Kidney epithelial cell (primary cell): ENCODE data around the gene BHLHA9. TPM values are rescaled to one million over a fixed set of nuclear protein-coding genes. Genes with fewer than 3 reads are reported as not detected.

ENCODE experiments used
- DNase-seq: peaks from one replicate; pipeline ENCODE4 v3.0.0-alpha.2; 2010; ENCODE audit warnings: low read depth
- H3K27me3 ChIP-seq: 2 replicates; pipeline ENCODE4 v1.6.0; 2011; ENCODE audit warnings: low read length; ENCODE audit not compliant: control insufficient read depth, insufficient read depth
- H3K36me3 ChIP-seq: 2 replicates; pipeline ENCODE4 v1.5.1; 2011; ENCODE audit warnings: low read length; ENCODE audit not compliant: control insufficient read depth, insufficient read depth
- H3K4me3 ChIP-seq: 2 replicates; pipeline ENCODE4 v1.5.1; 2011; ENCODE audit warnings: low read depth, mild to moderate bottlenecking, control low read depth, low read length
- total RNA-seq: library from RNA; depleted of rRNA; stranded (reverse); fragments of >200 nt; gene quantifications from 2 replicates; pipeline ENCODE4 v1.2.3, GENCODE V29; 2015
- TF ChIP-seq, protein P1 (sequence below): IDR thresholded peaks from 2 replicates; pipeline ENCODE4 v1.5.1; 2011; ENCODE audit warnings: mild to moderate bottlenecking, moderate library complexity, low read length, control low read depth, inconsistent platforms; ENCODE audit not compliant: insufficient read depth, poor library complexity, severe bottlenecking

BHLHA9 gene
- total RNA-seq, 1 donor from 2014 or later, result not detected

DNA sequence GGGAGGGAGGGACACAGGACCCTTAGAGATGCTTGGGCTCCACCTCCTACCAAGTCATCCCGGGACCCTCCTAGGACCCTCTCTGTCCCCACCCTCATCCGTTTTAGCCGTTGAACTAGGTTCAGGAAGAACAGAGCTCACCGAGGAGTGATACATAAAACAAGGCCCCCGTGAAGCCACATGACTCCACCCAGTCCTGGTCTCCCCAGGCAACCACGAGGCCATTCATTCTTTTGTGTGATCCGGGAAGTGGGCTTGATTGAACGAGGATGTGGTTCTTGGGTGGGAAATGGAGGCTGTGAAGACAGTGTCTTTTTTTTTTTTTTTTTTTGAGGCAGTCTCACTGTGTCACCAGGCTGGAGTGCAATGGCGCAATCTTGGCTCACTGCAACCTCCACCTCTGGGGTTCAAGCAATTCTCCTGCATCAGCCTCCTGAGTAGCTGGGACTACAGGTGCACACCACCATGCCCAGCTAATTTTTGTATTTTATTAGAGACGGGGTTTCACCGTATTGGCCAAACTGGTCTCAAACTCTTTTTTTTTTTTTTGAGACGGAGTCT lies 24.0 kb downstream of the BHLHA9 start:
- no peak for DNase-seq
- no peak overlapping the region for H3K4me3 ChIP-seq
- TF ChIP-seq, protein P1, sequence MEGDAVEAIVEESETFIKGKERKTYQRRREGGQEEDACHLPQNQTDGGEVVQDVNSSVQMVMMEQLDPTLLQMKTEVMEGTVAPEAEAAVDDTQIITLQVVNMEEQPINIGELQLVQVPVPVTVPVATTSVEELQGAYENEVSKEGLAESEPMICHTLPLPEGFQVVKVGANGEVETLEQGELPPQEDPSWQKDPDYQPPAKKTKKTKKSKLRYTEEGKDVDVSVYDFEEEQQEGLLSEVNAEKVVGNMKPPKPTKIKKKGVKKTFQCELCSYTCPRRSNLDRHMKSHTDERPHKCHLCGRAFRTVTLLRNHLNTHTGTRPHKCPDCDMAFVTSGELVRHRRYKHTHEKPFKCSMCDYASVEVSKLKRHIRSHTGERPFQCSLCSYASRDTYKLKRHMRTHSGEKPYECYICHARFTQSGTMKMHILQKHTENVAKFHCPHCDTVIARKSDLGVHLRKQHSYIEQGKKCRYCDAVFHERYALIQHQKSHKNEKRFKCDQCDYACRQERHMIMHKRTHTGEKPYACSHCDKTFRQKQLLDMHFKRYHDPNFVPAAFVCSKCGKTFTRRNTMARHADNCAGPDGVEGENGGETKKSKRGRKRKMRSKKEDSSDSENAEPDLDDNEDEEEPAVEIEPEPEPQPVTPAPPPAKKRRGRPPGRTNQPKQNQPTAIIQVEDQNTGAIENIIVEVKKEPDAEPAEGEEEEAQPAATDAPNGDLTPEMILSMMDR, result no peak
- peaks cover 28% of the 10 kb centered on the region for H3K27me3 ChIP-seq
- no peaks in the 10 kb centered on the region for H3K36me3 ChIP-seq

DNA sequence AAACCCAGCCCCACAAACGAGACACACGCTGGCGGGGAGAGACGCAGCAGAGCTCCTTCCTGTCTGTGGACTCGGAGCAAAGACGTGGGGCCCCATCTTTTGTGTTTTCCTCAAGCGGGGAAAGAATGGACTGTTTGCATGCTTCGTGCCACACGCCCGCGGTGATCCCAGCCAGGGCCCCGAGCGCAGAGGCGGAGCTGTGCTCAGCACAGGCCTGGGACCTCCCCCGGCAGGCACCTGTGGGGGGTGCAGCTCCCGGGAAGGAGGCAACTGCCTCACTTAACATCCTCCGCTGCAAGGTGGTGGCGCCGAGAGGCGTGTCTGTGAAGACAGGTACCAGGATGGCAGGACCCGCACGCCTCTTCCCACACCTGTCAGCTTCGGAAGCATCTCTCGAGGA lies 28.4 kb downstream of the BHLHA9 start:
- peaks cover 46% of the 10 kb centered on the region for H3K27me3 ChIP-seq
- H3K4me3 ChIP-seq, result no peak overlapping the region
- TF ChIP-seq, protein P1, result peak; percentile 14
- no peak for DNase-seq
- H3K36me3 ChIP-seq, result no peaks in the 10 kb centered on the region

GRCh38 chr17:1299552-1300370 lies 29.5 kb downstream of the BHLHA9 start:
- Histone ChIP-seq H3K27me3 (peaks cover 48% of the 10 kb centered on the region), H3K4me3 (no peak overlapping the region)
- TF ChIP-seq, protein P1, result no peak

GRCh38 chr17:1300371-1300905 lies 30.2 kb downstream of the BHLHA9 start:
- TF ChIP-seq, protein P1, result no peak
- H3K27me3 ChIP-seq, result peaks cover 51% of the 10 kb centered on the region
- DNase-seq, result no peak
- no peaks in the 10 kb centered on the region for H3K36me3 ChIP-seq
- no peak overlapping the region for H3K4me3 ChIP-seq

More at GRCh38 chr17:1299552-1300370, 29.5 kb downstream of the BHLHA9 start:
- H3K36me3 ChIP-seq, result no peaks in the 10 kb centered on the region
- DNase-seq, result no peak

- no peak for DNase-seq
- Histone ChIP-seq H3K27me3 (peaks cover 53% of the 10 kb centered on the region), H3K4me3 (no peak overlapping the region), H3K36me3 (no peaks in the 10 kb centered on the region)
- TF ChIP-seq, protein P1, result no peak
These were observed 31.3 kb downstream of the BHLHA9 start for GRCh38 chr17:1301546-1301945.

- H3K4me3 ChIP-seq, result no peak overlapping the region
- H3K36me3 ChIP-seq, result no peaks in the 10 kb centered on the region
- H3K27me3 ChIP-seq, result peaks cover 45% of the 10 kb centered on the region
- no peak for DNase-seq
- TF ChIP-seq, protein P1, result no peak
These were observed 32.5 kb downstream of the BHLHA9 start for GRCh38 chr17:1302761-1303160.
